OCI-LY1 (cell line): ENCODE data around the gene KRTCAP2.
"Not testable (repeated sequence)": the region's sequence is repeated elsewhere in the genome, so short reads cannot be mapped to it uniquely, and the experiment has no call there.

Source experiments
- EZH2 ChIP-seq: fragments of 200-600 bp; sonication (generic), shearing (Covaris generic); IDR thresholded peaks from 2 replicates; pipeline ENCODE4 v1.8.0; 2017; ENCODE audit warnings: borderline replicate concordance, mixed run types, mild to moderate bottlenecking, antibody characterized with exemption, low read length, moderate library complexity, mixed read lengths
- TF ChIP-seq, protein P1 (sequence below): fragments of 200-600 bp; sonication (generic), shearing (Covaris generic); IDR thresholded peaks from 2 replicates; pipeline ENCODE4 v1.5.1; 2017; ENCODE audit warnings: mild to moderate bottlenecking, antibody characterized with exemption, low read length, moderate library complexity, mixed read lengths

DNA sequence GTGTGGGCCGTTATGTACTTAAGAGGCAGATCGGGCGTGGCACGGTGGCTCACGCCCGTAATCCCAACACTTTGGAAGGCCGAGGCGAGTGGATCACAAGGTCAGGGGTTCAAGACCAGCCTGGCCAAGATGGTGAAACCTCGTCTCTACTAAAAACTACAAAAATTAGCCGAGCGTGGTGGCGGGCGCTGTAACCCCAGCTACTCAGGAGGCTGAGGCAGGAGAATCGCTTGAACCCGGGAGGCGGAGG lies 20.8 kb upstream of the KRTCAP2 start:
- TF ChIP-seq EZH2: not testable (repeated sequence)
- TF ChIP-seq, protein P1, sequence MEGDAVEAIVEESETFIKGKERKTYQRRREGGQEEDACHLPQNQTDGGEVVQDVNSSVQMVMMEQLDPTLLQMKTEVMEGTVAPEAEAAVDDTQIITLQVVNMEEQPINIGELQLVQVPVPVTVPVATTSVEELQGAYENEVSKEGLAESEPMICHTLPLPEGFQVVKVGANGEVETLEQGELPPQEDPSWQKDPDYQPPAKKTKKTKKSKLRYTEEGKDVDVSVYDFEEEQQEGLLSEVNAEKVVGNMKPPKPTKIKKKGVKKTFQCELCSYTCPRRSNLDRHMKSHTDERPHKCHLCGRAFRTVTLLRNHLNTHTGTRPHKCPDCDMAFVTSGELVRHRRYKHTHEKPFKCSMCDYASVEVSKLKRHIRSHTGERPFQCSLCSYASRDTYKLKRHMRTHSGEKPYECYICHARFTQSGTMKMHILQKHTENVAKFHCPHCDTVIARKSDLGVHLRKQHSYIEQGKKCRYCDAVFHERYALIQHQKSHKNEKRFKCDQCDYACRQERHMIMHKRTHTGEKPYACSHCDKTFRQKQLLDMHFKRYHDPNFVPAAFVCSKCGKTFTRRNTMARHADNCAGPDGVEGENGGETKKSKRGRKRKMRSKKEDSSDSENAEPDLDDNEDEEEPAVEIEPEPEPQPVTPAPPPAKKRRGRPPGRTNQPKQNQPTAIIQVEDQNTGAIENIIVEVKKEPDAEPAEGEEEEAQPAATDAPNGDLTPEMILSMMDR: not testable (repeated sequence)
